SH-SY5Y (cell line): ENCODE results near the gene ITGB6.

ENCODE experiments used
- GATA2 ChIP-seq: IDR thresholded peaks from 2 replicates; pipeline ENCODE4 v1.6.1; 2011; ENCODE audit warnings: mild to moderate bottlenecking, low read depth, low read length
- GATA3 ChIP-seq: IDR thresholded peaks from 2 replicates; pipeline ENCODE4 v1.6.1; 2011; ENCODE audit warnings: low read depth, mild to moderate bottlenecking, low read length, moderate library complexity

DNA sequence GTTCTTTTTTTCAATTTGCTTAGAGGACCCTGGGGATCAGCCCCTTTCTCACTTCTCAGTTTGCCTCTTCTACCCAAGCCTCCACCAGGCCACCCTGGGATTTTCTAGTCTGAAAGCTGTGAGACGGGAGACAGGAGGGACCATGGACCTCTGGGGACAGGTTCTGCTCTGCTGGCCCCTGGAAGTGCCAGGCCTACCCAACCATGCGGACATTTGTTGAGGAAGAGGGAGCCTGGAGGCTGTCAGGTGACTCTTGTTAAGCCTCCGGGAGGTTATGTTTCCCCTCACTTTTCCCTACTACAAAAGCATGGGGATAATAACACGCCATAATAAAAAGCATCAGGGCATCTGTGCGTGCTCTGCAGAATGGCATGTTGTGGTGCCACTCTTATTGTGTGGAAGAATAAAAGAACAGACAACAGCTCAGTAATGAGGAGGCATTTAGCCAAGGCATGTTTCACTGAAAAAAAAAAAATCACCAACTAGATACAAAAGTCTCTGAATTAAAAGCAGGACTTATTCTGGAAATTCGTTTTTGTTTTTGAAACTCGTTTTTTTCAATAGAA, 89.3 kb downstream of the ITGB6 start:
- no peak for TF ChIP-seq GATA2
- TF ChIP-seq GATA3: no peak
